Mesothelial cell of epicardium (in vitro differentiated cells): Measurements from ENCODE around the gene ADAMTS9. TPM values are rescaled to one million over a fixed set of nuclear protein-coding genes. Genes with fewer than 3 reads are reported as not detected.

Experiments
- DNase-seq, 2 experiments: peaks; one replicate each; pipeline ENCODE4 v3.0.0; 2021; ENCODE audit warnings: low spot score in 2 of 2; ENCODE audit not compliant: unreplicated experiment in 2 of 2
- H3K27ac Mint-ChIP-seq: 2 replicates; pipeline ENCODE4 v1.8.0; 2021; ENCODE audit warnings: mixed read lengths
- H3K27me3 Mint-ChIP-seq: 2 replicates; pipeline ENCODE4 v1.8.0; 2021; ENCODE audit warnings: low read depth, mixed read lengths
- H3K36me3 Mint-ChIP-seq: 2 replicates; pipeline ENCODE4 v1.8.0; 2021; ENCODE audit warnings: mixed read lengths
- H3K4me1 Mint-ChIP-seq: 2 replicates; pipeline ENCODE4 v1.8.0; 2021; ENCODE audit warnings: mixed read lengths
- H3K4me3 Mint-ChIP-seq: 2 replicates; pipeline ENCODE4 v1.8.0; 2021; ENCODE audit warnings: mild to moderate bottlenecking, moderate library complexity, mixed read lengths
- H3K9me3 Mint-ChIP-seq: 2 replicates; pipeline ENCODE4 v1.8.0; 2021; ENCODE audit warnings: mixed read lengths
- CTCF ChIP-seq: fragments of 200-600 bp; sonication (generic); IDR thresholded peaks from one replicate; pipeline ENCODE4 v1.5.0; 2021; ENCODE audit warnings: antibody characterized with exemption; ENCODE audit not compliant: unreplicated experiment
- total RNA-seq: library from RNA; stranded (reverse); gene quantifications from 3 replicates; pipeline ENCODE4 v1.2.1, GENCODE V29; 2021

Gene ADAMTS9
- total RNA-seq, 1 donor from 2014 or later = 127 TPM

GRCh38 chr3:64668582-64669510, 19.0 kb downstream of the ADAMTS9 start:
- H3K4me3 Mint-ChIP-seq = no peak overlapping the region
- DNase-seq = no peak
- no peaks in the 10 kb centered on the region for H3K27me3 Mint-ChIP-seq
- H3K36me3 Mint-ChIP-seq = peaks cover 9% of the 10 kb centered on the region
- H3K27ac Mint-ChIP-seq = peak overlapping the region; percentile 73
- H3K9me3 Mint-ChIP-seq = peaks cover 10% of the 10 kb centered on the region
- H3K4me1 Mint-ChIP-seq = peaks cover 16% of the 10 kb centered on the region
- no peak for TF ChIP-seq CTCF

DNA sequence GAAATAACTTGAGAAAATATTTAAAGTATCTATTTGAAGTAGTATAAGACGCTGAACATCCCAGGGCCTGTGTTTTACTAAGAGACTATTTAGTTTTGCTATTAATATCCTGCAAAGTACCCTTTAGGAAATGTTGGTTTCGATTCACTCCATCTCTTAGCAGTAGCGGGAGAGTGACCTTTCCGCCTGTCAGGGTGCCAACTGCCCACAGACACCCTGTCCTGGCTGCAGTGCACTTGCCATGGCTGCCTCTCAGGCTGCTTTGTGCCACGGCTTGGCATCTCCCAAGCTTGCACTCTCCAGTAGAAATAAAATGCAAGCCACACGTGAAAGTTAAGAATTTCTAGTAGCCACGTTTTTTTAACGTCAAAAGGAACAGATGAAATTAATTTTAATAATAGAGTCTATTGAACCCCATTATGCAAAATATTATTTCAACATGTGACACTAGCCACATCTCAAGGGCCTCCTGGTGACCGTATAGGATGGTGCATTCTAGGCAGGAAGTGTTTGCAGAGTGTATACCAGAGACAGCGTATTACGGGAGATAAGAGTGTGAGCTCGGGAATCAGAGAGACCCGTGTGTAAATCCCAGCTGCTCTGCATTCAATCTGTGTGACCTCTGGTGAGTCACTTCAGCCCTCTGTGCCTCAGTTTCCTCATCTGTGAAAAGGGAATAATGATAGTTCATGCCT, 19.8 kb downstream of the ADAMTS9 start:
- Mint-ChIP-seq H3K36me3 (peaks cover 11% of the 10 kb centered on the region), H3K4me3 (no peak overlapping the region), H3K27ac (peak overlapping the region; percentile 16), H3K9me3 (peaks cover 10% of the 10 kb centered on the region), H3K4me1 (peaks cover 16% of the 10 kb centered on the region), H3K27me3 (no peaks in the 10 kb centered on the region)
- no peak for TF ChIP-seq CTCF
- DNase-seq = no peak

- Mint-ChIP-seq H3K9me3 (peaks cover 19% of the 10 kb centered on the region), H3K4me3 (no peak overlapping the region), H3K4me1 (peaks cover 16% of the 10 kb centered on the region), H3K27me3 (no peaks in the 10 kb centered on the region), H3K36me3 (peaks cover 20% of the 10 kb centered on the region), H3K27ac (no peak overlapping the region)
- DNase-seq = no peak
- no peak for TF ChIP-seq CTCF
Measured at GRCh38 chr3:64667138-64667537, 20.7 kb downstream of the ADAMTS9 start.

GRCh38 chr3:64666171-64666588, 21.6 kb downstream of the ADAMTS9 start:
- no peak overlapping the region for H3K4me3 Mint-ChIP-seq
- peaks cover 23% of the 10 kb centered on the region for H3K9me3 Mint-ChIP-seq
- H3K4me1 Mint-ChIP-seq = peaks cover 16% of the 10 kb centered on the region
- no peak for TF ChIP-seq CTCF
- DNase-seq = no peak
- peaks cover 27% of the 10 kb centered on the region for H3K36me3 Mint-ChIP-seq
- no peak overlapping the region for H3K27ac Mint-ChIP-seq
- H3K27me3 Mint-ChIP-seq = no peaks in the 10 kb centered on the region

- Mint-ChIP-seq H3K9me3 (peaks cover 23% of the 10 kb centered on the region), H3K27me3 (no peaks in the 10 kb centered on the region), H3K4me3 (no peak overlapping the region), H3K36me3 (peaks cover 25% of the 10 kb centered on the region), H3K27ac (no peak overlapping the region), H3K4me1 (peaks cover 19% of the 10 kb centered on the region)
- DNase-seq = no peak
- no peak for TF ChIP-seq CTCF
Measured at GRCh38 chr3:64664397-64664796, 23.4 kb downstream of the ADAMTS9 start.
